HepG2 (cell line): ENCODE measurements around the gene TADA1. TPM values are rescaled to one million over a fixed set of nuclear protein-coding genes. Genes with fewer than 3 reads are reported as not detected.

Experiments
- ATAC-seq: fragments of 200-7000 bp; cut with Tn5 transposase; 3 replicates; pipeline ENCODE4 v1.9.1; 2020; ENCODE audit warnings: mild to moderate bottlenecking, moderate library complexity
- BruUV-seq: library from RNA; stranded (reverse); fragments of 400-500 nt; replicated peaks from 2 replicates; lab custom pipeline; 2021; lab: Mats Ljungman, UMichigan
- CTCF ChIA-PET: fragments of 300-600 bp; formaldehyde crosslinking; extraction: SDS; loops from one replicate; lab custom pipeline; 2021; ENCODE audit warnings: low total read pairs, inconsistent platforms, low intra/inter-chr PET ratio; lab: Yijun Ruan, JAX
- POLR2A ChIA-PET: fragments of 350-600 bp; sonication (Branson Sonifier 250); formaldehyde crosslinking; loops from one replicate; lab custom pipeline; 2020; ENCODE audit warnings: antibody characterized with exemption, inconsistent platforms; lab: Yijun Ruan, JAX
- DNase-seq: peaks from one replicate; pipeline ENCODE4 v3.0.0-alpha.2; 2015; ENCODE audit warnings: low spot score
- FAIRE-seq: peaks from 3 replicates; lab custom pipeline; 2011; peaks lifted over from hg19 to GRCh38; lab: Jason Lieb, UNC
- H2AFZ ChIP-seq: one replicate; pipeline ENCODE4 v1.6.1; 2011; ENCODE audit warnings: low read length, inconsistent platforms
- H3K27ac ChIP-seq: fragments of 300-600 bp; 3 replicates; pipeline ENCODE4 v1.8.0; 2011; ENCODE audit warnings: mixed run types, mild to moderate bottlenecking, mixed read lengths, low read length, inconsistent platforms; ENCODE audit not compliant: insufficient read depth; ENCODE audit errors: extremely low read length
- H3K27me3 ChIP-seq, 2 experiments: fragments of 200-600 bp in 1 of 2; 2 replicates in 1 of 2; 3 replicates in 1 of 2; pipeline versions ENCODE4 v1.6.0 to v1.8.0; 2011; ENCODE audit warnings: low read length in 2 of 2, mild to moderate bottlenecking in 2 of 2, moderate library complexity in 2 of 2, inconsistent platforms in 1 of 2; ENCODE audit not compliant: insufficient read depth in 2 of 2, control insufficient read depth in 1 of 2
- H3K36me3 ChIP-seq, 2 experiments: fragments of 200-600 bp in 1 of 2; replicated peaks in 1 of 2; 2 replicates in 1 of 2; 3 replicates in 1 of 2; pipeline versions ENCODE4 v1.5.1 to v1.8.0; 2011; ENCODE audit warnings: low read length in 2 of 2, inconsistent platforms in 1 of 2; ENCODE audit not compliant: insufficient read depth in 2 of 2, control insufficient read depth in 1 of 2
- H3K4me1 ChIP-seq: 2 replicates; pipeline ENCODE4 v1.5.1; 2012; ENCODE audit warnings: low read length, inconsistent platforms; ENCODE audit not compliant: insufficient read depth
- H3K4me2 ChIP-seq: 2 replicates; pipeline ENCODE4 v1.6.0; 2011; ENCODE audit warnings: low read depth, low read length, inconsistent platforms
- H3K4me3 ChIP-seq, 3 experiments: fragments of 200-600 bp in 1 of 3; sonication (generic), shearing (Covaris generic) in 1 of 3; replicated peaks in 1 of 3; 2 replicates each; pipeline ENCODE4 v1.5.1; 2011 to 2016; ENCODE audit warnings: low read length in 3 of 3, inconsistent platforms in 2 of 3, low read depth in 2 of 3, mild to moderate bottlenecking in 2 of 3, control low read depth in 1 of 3, mixed read lengths in 1 of 3; ENCODE audit not compliant: insufficient read depth in 1 of 3
- H3K79me2 ChIP-seq: one replicate; pipeline ENCODE4 v1.6.1; 2011; ENCODE audit warnings: low read length, inconsistent platforms; ENCODE audit not compliant: insufficient read depth
- H3K9ac ChIP-seq: 2 replicates; pipeline ENCODE4 v1.6.0; 2011; ENCODE audit warnings: mild to moderate bottlenecking, low read depth, low read length, inconsistent platforms; ENCODE audit not compliant: insufficient read depth
- H3K9me3 ChIP-seq: 2 replicates; pipeline ENCODE4 v1.5.1; 2012; ENCODE audit warnings: mild to moderate bottlenecking, low read length
- H4K20me1 ChIP-seq: 2 replicates; pipeline ENCODE4 v1.6.0; 2011; ENCODE audit warnings: inconsistent platforms, mild to moderate bottlenecking, low read length, moderate library complexity; ENCODE audit not compliant: insufficient read depth
- ATRX ChIP-seq: sonication (generic); formaldehyde crosslinking; IDR thresholded peaks from 2 replicates; pipeline ENCODE4 v1.4.0; 2020; ENCODE audit warnings: missing genetic modification reagents, borderline replicate concordance
- GATAD2A ChIP-seq: IDR thresholded peaks from 2 replicates; pipeline ENCODE4 v1.6.1; 2016
- HOXA3 ChIP-seq: sonication (generic); formaldehyde crosslinking; IDR thresholded peaks from 2 replicates; pipeline ENCODE4 v1.5.0; 2020; ENCODE audit warnings: missing genetic modification reagents
- IKZF1 ChIP-seq: fragments of 450-650 bp; IDR thresholded peaks from 2 replicates; pipeline ENCODE4 v1.7.1; 2016
- PRDM15 ChIP-seq: sonication (generic); formaldehyde crosslinking; IDR thresholded peaks from 2 replicates; pipeline ENCODE4 v1.4.0; 2020; ENCODE audit warnings: missing genetic modification reagents
- SMAD9 ChIP-seq: sonication (generic); formaldehyde crosslinking; IDR thresholded peaks from 2 replicates; pipeline ENCODE4 v1.5.1; 2020; ENCODE audit warnings: mild to moderate bottlenecking, missing genetic modification reagents
- SNRNP70 ChIP-seq: fragments of 200-400 bp; formaldehyde crosslinking; IDR thresholded peaks from 2 replicates; pipeline ENCODE4 v1.6.1; 2017; ENCODE audit warnings: mild to moderate bottlenecking, low read depth, low read length, moderate library complexity
- SP5 ChIP-seq: IDR thresholded peaks from 2 replicates; pipeline ENCODE4 v1.6.1; 2016; ENCODE audit warnings: low read depth, borderline replicate concordance
- ZNF292 ChIP-seq: sonication (generic); formaldehyde crosslinking; IDR thresholded peaks from 2 replicates; pipeline ENCODE4 v1.8.1; 2022; ENCODE audit warnings: mild to moderate bottlenecking, low read depth, missing genetic modification reagents, borderline replicate concordance
- WGBS: methylation state at CpG from one replicate; pipeline ENCODE4 v1.1.6; 2017; ENCODE audit warnings: low lambda C conversion rate; 5-methylcytosine and 5-hydroxymethylcytosine counted together
- in situ Hi-C: cut with HindIII; loops from 2 replicates; pipeline ENCODE4 v1.10.0; 2017; ENCODE audit warnings: low pct_unique_long_range_greater_than_20kb; ENCODE audit not compliant: extremely low pct_ligation_motif_present
- intact Hi-C: fragments of 100-400 bp; cut with micrococcal nuclease; formaldehyde crosslinking; loops from one replicate; pipeline ENCODE4 v1.10.0; 2022; ENCODE audit not compliant: unreplicated experiment
- polyA plus RNA-seq, 8 experiments: library from polyadenylated mRNA; depleted of rRNA in 3 of 8; stranded (reverse) in 7 of 8; unstranded in 1 of 8; fragments of >200 nt; fragmentation: Illumina TruSeq in 4 of 8; extraction: Trizol in 4 of 8; gene quantifications; 2 replicates each; pipeline versions ENCODE4 v1.2.1 to v1.2.3, GENCODE V29; 2011 to 2016; ENCODE audit warnings: low read depth in 4 of 8, missing spikeins in 1 of 8, mixed read lengths in 1 of 8; ENCODE audit not compliant: insufficient read depth in 1 of 8
- total RNA-seq, 5 experiments: library from RNA; depleted of rRNA; stranded (reverse); fragments of >200 nt; fragmentation: Illumina TruSeq; extraction: Trizol; gene quantifications; 2 replicates each; pipeline ENCODE4 v1.2.3, GENCODE V29; 2016; ENCODE audit warnings: low read depth in 1 of 5

Gene TADA1
- total and polyA plus RNA-seq, 2 of the 13 experiments (the other 11 are each of a cell fraction or from before 2014, with no cell fraction given) = 28.3 to 29.1 TPM

GRCh38 chr1:166918956-166919316 lies 42.9 kb upstream of the TADA1 start:
- no peaks in the 10 kb centered on the region for H3K79me2 ChIP-seq
- TF ChIP-seq HOXA3 (CRISPR knock-in tag) (no peak), SNRNP70 (no peak), PRDM15 (CRISPR knock-in tag) (no peak), GATAD2A (CRISPR knock-in tag) (no peak), SP5 (no peak), ZNF292 (CRISPR knock-in tag) (no peak), IKZF1 (no peak), ATRX (CRISPR knock-in tag) (no peak), SMAD9 (CRISPR knock-in tag) (no peak)
- TF ChIP-seq, all 625 proteins: peak for 0
- ChIA-PET POLR2A (no interaction called here), CTCF (no interaction called here)
- intact Hi-C loops = no loop called here
- no peak overlapping the region for H3K27ac ChIP-seq
- in situ Hi-C loops = no loop called here
- no peaks in the 10 kb centered on the region for H3K4me1 ChIP-seq
- no peaks in the 10 kb centered on the region for H4K20me1 ChIP-seq
- DNase-seq = no peak
- no peak overlapping the region for H3K9ac ChIP-seq
- no peak for ATAC-seq
- H3K27me3 ChIP-seq = peaks cover 4 to 48% of the 10 kb centered on the region in 2 experiments; a peak in 3 of 5 replicates
- H3K36me3 ChIP-seq = no peaks in the 10 kb centered on the region
- no peak for FAIRE-seq
- BruUV-seq = no TSS peak
- no peak overlapping the region for H2AFZ ChIP-seq
- 0% methylated on average over 2 of the region's 2 CpGs for WGBS
- no peak overlapping the region for H3K4me3 ChIP-seq
- no peaks in the 10 kb centered on the region for H3K9me3 ChIP-seq
- H3K4me2 ChIP-seq = no peak overlapping the region
